ENCODE measurements around the gene COL4A2.

The COL4A2 gene

DNA sequence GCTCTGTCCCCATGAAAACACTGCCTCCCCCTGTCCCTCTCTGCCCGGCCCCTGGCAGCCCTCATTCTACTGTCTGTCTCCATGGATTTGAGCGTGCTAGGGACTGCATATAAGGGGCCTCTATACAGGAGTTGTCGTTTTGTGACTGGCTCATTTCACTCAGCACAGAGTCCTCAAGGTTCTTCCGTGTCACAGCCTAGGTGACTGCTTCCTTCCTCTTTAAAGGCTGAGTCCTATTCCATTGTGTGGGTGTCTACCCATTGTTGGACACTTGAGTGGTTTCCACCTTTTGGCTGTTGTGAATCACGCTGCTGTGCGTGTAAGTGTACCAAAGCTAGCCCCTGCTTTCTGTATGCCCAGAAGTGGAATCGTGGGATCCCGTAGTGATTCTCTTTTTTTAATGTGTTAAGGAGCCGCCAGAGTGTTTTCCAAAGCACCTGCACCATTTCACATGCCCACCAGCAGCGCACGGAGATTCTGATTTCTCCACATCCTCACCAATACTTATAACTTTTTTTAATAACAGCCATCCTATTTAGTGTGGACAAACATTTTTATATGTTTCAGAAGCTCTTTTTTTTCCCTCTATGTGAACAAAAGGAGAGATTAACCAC, 116.7 kb downstream of the COL4A2 start:
- DNase-seq = no peak

DNA sequence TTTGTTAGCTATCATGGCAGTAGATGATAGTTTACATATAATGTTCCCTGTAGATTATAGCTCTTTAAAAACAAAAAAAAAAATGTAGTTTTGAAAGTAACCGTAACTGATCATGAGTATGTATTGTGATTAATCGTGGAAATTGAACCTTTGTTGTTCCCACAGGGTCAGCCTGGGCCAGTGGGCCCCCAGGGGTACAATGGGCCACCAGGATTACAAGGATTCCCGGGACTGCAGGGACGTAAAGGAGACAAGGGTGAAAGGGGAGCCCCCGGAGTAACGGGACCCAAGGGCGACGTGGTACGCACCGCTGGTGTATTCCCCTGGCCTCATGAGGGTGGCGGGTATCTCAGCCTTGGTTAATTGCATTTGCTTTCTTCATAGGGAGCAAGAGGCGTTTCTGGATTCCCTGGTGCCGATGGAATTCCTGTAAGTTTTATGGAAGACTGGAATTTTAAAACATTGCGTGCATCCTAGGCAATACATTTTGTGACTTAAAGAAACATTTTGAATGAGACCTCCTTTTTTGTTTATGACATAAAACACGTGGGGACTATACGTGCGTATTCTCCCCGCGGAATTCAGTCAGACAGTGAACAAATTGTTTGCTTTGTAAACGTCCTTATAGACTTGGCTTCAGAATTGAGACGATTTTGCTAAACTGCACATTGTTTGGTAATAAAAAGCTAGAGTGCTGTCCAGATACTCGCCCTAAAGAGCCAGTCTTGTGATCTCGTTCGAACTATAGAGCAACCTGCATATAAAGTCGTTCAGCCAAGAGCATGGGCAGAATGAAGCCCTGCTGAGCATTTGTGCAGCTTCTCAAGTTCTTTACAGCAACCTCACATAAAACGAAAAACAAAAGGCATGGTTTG, 117.7 kb downstream of the COL4A2 start:
- DNase-seq = no peak

DNA sequence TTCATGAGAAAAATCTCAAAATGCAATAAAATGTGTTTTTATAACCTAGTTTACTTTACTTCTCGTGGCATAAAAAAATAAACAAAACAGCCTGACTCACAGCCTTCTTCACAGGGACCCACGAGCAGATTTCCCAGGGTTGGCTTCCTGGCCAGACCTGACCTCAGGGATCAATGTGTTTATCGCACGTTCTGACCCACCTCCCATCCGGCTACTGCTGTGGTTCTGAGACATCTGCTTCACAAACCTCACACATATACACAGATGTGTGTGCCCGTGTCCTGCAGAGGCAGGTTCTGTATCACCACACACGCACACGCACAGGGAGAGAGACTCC, 118.3 kb downstream of the COL4A2 start:
- no peak for DNase-seq

DNA sequence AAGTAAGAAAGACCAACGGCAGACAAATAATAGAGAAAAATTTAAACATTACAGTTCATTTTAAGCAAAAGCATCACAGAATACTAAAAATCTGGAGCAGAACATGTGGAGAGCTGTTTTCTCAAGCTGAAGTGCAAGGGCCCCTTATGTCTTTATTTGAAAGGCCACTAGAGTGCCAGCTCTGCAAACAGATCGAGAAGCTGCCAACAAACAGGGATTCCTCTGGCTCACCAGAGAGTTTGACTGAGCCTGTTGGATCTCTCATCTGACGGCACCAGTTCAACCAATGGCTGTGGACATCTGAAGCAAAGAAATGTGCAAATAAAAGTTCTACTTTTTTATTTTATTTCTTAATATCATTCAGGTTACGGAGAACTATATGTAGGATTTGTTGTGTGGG, 119.7 kb downstream of the COL4A2 start:
- no peak for DNase-seq

DNA sequence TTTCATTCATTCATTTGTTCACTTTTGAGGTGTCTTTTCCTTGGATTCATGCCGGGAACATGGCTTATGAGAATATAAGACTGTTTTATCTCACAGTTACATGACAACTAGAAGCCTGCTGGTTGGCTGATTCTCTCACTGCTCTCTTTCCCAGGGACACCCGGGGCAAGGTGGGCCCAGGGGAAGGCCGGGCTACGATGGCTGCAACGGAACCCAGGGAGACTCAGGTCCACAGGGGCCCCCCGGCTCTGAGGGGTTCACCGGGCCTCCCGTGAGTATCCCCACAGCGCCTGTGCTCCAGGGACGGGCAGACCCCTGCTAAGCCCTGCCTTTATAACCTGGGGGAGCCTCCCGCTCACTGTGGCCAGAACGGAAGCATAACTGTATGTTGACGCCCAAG, 121.2 kb downstream of the COL4A2 start:
- no peak for DNase-seq

DNA sequence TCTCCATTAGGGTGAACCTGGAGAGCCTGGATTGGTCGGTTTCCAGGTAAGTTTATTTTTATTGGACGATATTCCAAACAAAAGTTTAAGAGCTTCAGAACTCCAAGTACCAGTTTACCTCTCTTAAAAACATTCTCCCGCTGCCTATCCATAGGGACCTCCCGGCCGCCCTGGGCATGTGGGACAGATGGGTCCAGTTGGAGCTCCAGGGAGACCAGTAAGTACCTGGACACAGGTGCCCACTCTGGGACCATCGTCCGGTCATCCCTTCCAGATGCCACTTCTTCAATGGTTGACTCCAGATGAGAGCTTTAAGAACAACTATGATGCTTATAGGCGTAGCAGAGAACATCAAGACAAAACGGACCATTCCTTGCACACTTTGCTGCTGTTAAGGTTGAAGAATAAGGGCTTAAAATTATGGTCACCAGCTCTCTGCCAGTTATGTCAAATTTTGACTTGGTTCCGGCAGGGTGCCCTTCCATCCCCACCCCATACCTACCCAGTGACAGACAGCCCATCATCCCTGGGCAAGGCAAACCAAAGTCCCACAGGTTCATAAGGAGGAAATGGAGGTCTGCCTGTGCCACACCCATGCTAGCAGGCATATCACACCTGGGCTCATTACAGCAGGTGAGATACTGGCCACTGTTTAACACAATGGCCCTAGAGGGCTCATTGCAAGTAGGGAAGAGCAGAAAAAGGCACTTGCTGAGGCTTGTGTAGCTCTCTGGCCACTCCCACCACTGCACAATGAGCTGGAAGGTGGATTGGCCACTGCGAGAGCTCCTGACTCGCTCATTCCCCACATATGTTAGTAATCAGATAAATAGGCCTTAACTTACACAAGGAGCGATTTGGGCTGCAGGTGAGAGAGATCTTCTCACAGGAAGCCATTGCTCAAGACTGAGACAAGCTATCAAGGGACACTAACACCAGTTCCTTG, 123.6 kb downstream of the COL4A2 start:
- no peak for DNase-seq

DNA sequence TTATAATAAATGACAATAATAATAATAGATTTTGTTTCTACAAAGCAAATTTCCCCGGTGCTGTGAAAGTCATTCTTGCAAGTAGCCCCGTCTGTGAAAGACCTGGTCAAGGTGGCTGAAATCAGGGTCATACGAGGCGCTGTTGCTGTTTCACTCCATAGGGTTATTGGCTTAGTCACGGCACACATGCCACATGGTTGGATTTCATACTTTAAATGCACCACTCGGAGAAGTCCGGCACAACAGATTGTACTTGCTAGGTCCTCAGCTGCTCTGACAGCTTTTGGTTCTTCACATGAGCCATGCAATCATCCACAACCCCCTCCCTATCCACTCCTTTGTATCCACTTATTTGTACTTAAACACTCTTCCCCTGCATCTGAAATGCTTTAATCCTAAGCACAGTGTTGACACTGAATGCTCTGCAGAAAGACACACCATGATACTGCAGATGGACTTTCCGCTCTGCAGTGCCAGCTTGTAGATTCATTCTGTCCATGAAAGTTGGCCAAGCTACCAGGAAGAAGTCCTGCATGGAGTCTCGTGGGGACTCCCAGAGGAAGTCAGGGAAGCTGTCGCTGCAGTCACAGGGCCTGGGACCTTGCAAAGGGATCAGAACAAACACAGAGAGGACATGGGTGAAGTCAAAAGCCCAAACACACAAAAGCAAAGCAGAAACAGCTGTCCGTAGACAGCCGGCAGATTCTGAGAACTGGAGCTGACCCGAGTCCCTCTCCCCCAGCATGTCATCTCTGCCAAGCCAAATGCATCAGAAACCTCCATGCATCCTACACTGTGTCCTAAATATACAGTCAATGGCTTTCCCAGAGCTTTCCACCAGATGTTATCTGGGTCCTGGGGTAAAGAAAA, 124.6 kb downstream of the COL4A2 start:
- DNase-seq = no peak

DNA sequence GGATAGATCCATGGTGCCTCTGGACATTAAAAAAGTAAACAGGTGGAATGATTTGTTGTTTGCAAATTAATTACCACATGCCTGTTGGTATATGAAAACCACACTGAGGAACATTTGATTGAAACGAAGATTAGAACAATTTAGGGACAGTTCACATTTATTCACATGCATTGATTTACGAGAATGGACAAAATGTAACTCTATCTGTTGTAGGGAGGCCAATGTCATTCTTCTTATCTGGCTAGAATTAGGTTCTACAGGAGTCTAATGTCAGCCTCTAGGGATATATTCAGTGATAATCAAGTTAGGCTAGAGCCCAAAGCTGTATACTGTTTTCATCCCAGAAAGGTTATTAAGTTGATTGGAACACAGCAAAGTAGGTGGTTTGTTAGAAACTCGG, 125.4 kb downstream of the COL4A2 start:
- DNase-seq = no peak

DNA sequence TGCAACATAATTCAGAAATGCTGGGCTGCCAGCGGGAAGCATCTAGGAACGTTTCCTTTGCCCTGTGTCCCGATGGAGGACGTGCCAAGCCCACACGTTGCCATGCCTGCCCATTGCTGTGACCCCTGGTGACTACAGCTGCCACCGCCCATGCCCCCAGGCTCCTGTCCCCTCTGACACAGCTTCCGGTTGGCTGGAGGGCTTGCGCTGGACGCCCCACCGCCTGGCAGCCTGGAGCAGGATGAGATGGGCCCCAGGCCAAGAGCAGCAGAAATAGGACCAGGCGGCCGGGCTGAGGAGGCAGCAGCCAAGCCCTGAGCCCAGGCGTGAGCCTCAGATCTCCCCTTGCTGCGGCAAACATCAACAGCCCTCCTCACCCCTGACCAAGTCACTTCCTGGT, 125.9 kb downstream of the COL4A2 start:
- no peak for DNase-seq

DNA sequence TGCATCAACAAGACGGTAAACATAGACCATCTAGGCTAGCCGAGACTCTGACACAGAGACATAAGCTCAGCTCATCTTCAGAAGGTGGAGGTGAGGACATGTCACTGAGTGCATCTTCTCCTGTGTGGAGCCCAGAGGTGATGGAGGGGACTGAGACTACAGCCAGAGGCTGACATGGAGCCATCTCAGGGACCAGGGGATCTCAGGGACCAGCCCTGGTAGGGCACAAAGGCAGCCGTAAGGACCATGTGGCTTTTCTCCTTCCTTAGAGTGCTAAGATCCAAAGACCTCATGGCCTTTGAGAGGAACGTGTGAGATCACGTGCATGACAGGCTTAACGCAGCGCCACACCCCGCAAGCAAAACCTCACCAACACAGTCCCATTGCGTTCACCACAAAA, 127.5 kb downstream of the COL4A2 start:
- DNase-seq = no peak

DNA sequence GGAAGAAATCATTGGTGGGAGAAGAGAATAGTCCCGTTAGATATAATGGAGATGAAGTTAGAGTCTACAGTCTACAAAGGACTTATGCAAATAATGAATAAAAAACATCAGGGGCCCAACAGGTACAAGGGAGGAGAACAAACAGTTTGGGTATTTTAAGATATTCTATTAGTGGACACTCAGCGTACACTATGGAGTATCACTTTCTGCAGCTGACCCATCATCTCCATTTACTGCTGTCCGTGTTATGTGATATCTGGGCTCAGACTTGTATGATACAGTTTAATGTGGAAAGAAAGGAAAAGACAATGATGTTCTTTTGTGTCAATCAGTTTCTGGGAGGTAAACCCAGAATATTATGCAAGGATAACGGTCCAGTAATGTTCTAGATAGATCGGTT, 128.2 kb downstream of the COL4A2 start:
- DNase-seq = no peak

DNA sequence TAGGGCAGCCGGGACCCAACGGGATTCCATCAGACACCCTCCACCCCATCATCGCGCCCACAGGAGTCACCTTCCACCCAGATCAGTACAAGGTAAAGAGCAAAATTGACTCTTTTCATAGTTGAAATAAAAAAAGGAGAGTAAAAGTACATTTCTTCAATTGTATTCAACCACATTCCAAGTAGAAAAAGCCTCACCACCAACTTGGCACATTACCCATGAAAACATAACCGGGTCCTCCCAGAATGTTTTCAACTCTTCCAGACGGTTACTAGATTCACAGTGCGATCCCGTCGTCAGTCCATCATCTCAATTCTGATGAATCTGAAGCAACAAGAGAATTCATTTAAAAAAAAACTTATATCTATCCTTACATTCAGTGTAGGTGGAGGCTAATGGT, 129.2 kb downstream of the COL4A2 start:
- DNase-seq = no peak

DNA sequence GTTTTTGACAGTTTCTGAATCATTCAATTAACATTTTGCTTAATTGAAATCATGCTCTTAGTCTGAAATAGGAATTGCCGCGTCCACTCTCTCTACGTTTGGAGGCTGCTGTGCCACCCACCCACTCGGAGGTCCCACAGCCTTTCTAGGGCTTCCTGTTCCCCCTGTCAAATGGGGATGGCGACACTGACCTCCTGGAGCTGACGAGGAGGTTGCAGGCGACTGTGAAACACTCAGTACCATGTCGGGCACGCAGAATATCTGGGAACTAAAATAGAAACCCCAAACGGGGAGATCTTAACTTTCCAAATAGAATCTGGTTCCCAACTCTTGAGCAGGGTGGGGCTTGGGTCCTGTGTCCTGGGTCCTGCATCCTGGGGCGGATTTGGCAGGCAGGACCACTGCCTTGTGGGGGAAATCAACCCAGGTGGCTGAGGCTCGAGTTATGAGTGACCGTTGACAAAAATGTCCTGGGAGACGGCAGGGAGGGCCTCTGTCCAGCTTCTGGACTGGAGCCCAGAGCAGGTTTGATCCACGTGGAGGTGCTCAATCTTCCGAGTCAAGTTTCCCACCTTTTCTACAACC, 129.8 kb downstream of the COL4A2 start:
- no peak for DNase-seq

DNA sequence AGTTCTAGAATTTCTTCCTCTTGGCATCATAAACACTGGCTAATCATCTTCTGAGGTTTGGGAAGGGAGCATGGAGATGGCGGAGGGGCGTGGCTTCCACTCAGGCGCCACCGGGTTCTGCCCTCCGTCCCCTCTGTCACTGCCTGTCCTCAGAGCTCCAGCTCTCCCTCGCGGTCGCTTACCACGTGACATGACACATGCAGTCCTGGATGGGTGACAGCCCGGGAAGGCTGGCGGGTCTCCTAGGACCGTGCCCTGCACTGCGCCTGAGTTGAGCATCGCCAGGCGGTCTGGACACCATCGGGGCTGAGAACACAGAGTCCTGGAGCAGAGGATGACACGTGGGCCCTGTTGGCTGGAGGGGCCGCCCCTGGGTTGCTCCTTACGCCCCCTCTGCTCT, 131.1 kb downstream of the COL4A2 start:
- no peak for DNase-seq

DNA sequence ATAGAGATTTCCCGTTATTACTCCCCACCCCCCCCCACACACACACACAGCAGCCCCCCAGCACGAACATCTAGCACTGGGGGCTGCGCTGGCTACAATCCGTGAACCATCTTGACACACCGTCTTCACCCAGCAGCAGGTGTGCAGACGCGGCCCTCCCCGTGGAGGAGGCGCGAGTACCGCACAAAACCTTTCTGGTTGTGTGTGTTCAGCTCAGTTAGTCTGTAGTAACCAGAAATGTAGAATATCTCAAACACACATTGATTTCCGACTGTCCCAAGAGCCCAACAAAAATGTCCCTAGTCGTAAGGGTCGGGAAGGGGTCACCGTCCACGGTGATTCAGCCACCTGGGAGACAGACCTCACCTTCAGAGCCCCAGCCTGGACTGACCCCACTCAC, 131.7 kb downstream of the COL4A2 start:
- no peak for DNase-seq

DNA sequence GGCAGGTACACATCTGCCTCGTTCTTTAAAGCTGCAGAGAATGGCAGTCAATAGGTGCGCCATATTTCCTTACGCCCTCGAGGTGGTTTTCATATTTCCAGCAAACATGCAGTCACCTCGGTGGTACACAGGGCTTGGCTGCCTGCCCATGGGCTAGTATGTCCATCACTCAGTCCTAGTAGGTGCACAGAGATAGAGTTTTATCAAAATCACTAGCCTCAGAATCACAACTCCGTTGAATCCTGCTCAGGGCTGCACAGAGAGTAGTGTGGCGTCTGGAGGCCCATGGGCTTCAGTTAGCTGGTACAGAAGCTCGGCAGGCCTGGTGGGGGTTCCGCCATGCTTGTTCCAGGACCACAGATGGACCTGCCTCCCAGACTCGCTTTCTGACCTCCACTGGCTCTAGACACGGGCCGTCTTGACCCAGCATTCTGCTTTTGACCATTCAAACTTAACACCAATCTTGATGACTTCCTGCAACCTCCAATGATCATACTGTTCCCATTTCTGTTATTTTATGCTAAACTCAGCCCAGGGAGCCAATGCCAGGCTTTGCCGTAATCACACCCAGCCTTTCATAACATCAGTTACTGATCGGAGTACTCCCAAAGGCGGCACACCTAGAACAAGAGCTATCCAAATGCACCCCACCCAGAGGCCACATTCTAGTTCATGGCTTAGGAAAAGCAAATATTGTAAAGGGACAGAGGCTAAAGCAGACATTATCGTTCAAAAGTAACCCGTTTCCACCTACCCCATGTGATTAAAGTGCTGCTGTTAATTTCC, 134.1 kb downstream of the COL4A2 start:
- no peak for DNase-seq

DNA sequence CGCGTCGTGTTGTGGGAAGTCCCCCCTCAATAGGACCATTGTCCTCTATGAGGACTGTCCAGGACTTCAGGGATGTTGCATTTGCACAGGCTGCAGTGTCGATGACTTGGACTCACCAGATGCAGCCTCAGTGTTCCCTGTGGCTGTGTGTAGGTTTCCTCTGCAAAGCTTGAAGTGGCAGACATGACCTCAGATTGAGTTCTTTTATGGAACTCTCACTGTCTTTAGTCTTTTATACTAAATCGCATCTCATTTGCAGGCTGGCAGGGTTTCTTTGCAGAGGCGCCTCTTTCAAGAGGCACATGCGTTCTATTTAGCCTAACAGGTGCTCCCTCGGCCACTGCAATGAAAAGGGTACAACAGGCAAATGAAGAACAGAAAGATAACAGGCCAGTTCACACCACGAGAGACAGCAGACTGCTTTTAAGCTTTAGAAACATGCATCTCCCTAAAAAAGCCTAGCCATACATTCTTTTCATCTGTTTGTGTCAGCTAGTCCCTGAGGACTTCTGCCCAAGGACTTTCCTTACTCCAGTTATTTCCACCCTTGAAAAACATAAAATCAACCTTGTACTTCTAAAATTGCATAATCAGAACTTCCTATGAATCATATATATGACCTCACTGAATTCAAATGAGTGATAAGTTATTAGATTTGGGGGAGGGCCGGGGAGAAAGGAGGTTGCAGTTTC, 136.0 kb downstream of the COL4A2 start:
- no peak for DNase-seq

DNA sequence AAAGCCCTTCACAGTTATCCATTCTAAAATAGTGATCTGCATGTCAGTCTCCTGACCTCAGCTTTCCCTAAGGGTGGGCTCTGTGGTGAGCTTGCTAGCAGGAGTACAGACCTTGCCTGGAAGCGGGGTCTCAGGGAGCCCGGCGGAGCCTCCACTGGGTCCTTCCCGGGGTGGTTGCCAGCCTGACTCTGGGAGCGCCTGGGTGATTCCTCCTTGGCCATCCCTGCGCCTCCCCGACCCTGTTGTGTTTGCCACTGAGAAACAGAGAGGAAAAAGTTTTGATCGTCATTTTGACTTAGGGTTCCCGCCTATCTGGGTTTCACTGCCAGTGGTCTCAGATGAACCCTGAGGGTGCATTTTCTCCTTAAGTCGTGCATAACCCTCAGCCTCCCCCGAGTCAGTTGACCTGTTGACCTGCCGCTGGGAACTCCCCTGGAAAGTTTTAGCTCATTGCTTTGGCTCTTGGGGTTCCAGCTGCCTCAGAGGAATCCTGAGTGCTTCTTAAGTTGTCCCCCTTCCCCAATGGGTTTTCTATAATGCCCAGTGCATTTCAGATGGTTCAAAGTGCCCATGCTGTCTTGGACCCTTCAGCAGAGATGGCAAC, 136.6 kb downstream of the COL4A2 start:
- no peak for DNase-seq

DNA sequence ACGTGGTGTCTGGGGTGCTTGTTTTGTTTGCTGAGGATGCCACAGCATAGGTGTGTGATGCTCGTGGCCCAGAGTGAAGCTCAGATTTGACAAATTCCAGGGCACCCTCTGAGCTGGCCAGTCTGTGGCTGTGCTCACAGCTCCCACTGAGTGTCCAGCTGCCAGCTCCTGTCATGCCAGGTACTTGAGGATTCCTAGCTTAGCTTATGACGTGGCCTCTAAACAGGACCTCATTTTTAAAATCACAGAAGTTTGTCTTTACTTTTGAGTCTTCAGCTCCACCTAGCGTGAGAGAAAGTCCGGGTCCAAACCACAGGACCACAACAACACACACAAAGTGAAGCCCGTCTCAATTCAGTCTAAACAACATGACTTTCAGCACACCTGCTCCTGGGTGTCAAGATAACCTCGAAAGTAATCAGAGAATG, 137.2 kb downstream of the COL4A2 start:
- no peak for DNase-seq

DNA sequence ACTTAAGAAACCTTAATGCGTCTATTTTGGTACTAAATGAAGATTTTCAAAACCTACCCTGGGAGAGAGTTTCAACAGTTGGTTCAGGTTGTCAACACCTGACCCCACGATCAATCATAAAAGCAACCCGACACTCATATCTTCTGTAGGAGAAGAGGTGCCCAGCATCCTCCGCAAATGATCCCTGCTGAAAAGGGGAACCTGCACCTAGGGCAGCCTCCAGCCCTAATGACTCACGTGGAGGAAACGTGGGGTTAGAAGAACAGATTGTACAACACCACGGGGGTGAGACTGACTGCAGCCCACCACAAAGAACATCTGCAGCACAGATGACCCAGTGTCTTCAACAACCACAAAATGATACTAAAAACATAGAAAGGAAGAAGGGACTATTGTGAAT, 138.1 kb downstream of the COL4A2 start:
- DNase-seq = no peak

Data from activated CD4-positive, alpha-beta T cell treated with anti-CD3 and anti-CD28 coated beads, Interleukin-2, amount 50 U/mL, for 4 hours (primary cell).